Caco-2 (cell line): ENCODE results near the gene HSPG2. TPM values are rescaled to one million over a fixed set of nuclear protein-coding genes. Genes with fewer than 3 reads are reported as not detected.

ENCODE experiments used
- BruUV-seq: library from RNA; stranded (reverse); fragments of 400-500 nt; replicated peaks from 2 replicates; lab custom pipeline; 2021; lab: Mats Ljungman, UMichigan
- CTCF ChIA-PET: fragments of 300-600 bp; sonication (Branson Sonifier 250); formaldehyde crosslinking; loops from one replicate; lab custom pipeline; 2022; ENCODE audit warnings: antibody characterized with exemption; lab: Charles Lee
- POLR2A ChIA-PET: fragments of 300-600 bp; sonication (Branson Sonifier 250); formaldehyde crosslinking; loops from one replicate; lab custom pipeline; 2022; ENCODE audit warnings: antibody characterized with exemption; lab: Charles Lee
- DNase-seq, 2 experiments: peaks; one replicate each; pipeline versions ENCODE4 v3.0.0 to v3.0.0-alpha.2; 2020 to 2022
- H3K27me3 ChIP-seq: replicated peaks from 2 replicates; pipeline ENCODE4 v1.6.0; 2011; ENCODE audit warnings: low read length; ENCODE audit not compliant: control insufficient read depth, insufficient read depth
- H3K36me3 ChIP-seq: 2 replicates; pipeline ENCODE4 v1.5.1; 2011; ENCODE audit warnings: low read length; ENCODE audit not compliant: control insufficient read depth, insufficient read depth
- H3K4me1 ChIP-seq: fragments of 250-450 bp; sonication (Bioruptor Pico); 2 replicates; pipeline ENCODE4 v1.5.1; 2020; ENCODE audit warnings: mild to moderate bottlenecking
- H3K4me3 ChIP-seq: 2 replicates; pipeline ENCODE4 v1.5.1; 2011; ENCODE audit warnings: low read depth, mild to moderate bottlenecking, control low read depth, low read length
- H3K9me3 ChIP-seq: fragments of 250-450 bp; sonication (Bioruptor Pico); 2 replicates; pipeline ENCODE4 v1.5.1; 2020; ENCODE audit warnings: mild to moderate bottlenecking, moderate library complexity
- H3K27ac Mint-ChIP-seq: one replicate; pipeline ENCODE4 v1.8.0; 2022; ENCODE audit warnings: mixed read lengths; ENCODE audit not compliant: unreplicated experiment
- H3K27me3 Mint-ChIP-seq: one replicate; pipeline ENCODE4 v1.8.0; 2022; ENCODE audit warnings: mixed read lengths; ENCODE audit not compliant: insufficient read depth, unreplicated experiment
- H3K36me3 Mint-ChIP-seq: one replicate; pipeline ENCODE4 v1.8.0; 2022; ENCODE audit warnings: mild to moderate bottlenecking, mixed read lengths; ENCODE audit not compliant: insufficient read depth, unreplicated experiment
- H3K4me1 Mint-ChIP-seq: one replicate; pipeline ENCODE4 v1.8.0; 2022; ENCODE audit warnings: low read depth, mixed read lengths; ENCODE audit not compliant: unreplicated experiment
- H3K4me3 Mint-ChIP-seq: one replicate; pipeline ENCODE4 v1.8.0; 2022; ENCODE audit warnings: mild to moderate bottlenecking, moderate library complexity, mixed read lengths; ENCODE audit not compliant: unreplicated experiment
- H3K9me3 Mint-ChIP-seq: one replicate; pipeline ENCODE4 v1.8.0; 2022; ENCODE audit warnings: mixed read lengths; ENCODE audit not compliant: unreplicated experiment
- CTCF ChIP-seq, 2 experiments: fragments of 200-600 bp in 1 of 2; IDR thresholded peaks; 1 replicate in 1 of 2; 2 replicates in 1 of 2; pipeline versions ENCODE4 v1.5.1 to v1.8.0; 2011 to 2022; ENCODE audit warnings: antibody characterized with exemption in 1 of 2, control low read depth in 1 of 2, inconsistent platforms in 1 of 2, low read depth in 1 of 2, low read length in 1 of 2, mild to moderate bottlenecking in 1 of 2, moderate library complexity in 1 of 2; ENCODE audit not compliant: insufficient read depth in 1 of 2, severe bottlenecking in 1 of 2, unreplicated experiment in 1 of 2
- intact Hi-C: fragments of 100-400 bp; cut with micrococcal nuclease; formaldehyde crosslinking; loops from one replicate; pipeline ENCODE4 v1.10.0; 2022; ENCODE audit not compliant: unreplicated experiment
- total RNA-seq: library from RNA; stranded (reverse); gene quantifications from 2 replicates; pipeline ENCODE4 v1.2.3, GENCODE V29; 2022

HSPG2 gene
- total RNA-seq, 1 experiment from 2014 or later, result 237 TPM

GRCh38 chr1:21874328-21874727, 62.8 kb downstream of the HSPG2 start:
- H3K36me3 ChIP-seq, result peaks cover 2% of the 10 kb centered on the region; the same call in 1 of the 2 replicates
- Mint-ChIP-seq H3K9me3 (no peaks in the 10 kb centered on the region), H3K36me3 (peaks cover 71% of the 10 kb centered on the region), H3K27me3 (no peaks in the 10 kb centered on the region), H3K27ac (no peak overlapping the region), H3K4me1 (peaks cover 2% of the 10 kb centered on the region), H3K4me3 (no peak overlapping the region)
- no peaks in the 10 kb centered on the region for H3K27me3 ChIP-seq
- no peaks in the 10 kb centered on the region for H3K9me3 ChIP-seq
- no peaks in the 10 kb centered on the region for H3K4me1 ChIP-seq
- CTCF ChIA-PET, result no interaction called here
- DNase-seq, result no peak
- no peak overlapping the region for H3K4me3 ChIP-seq
- POLR2A ChIA-PET, result no interaction called here
- intact Hi-C loops, result no loop called here
- TF ChIP-seq CTCF (IDR thresholded peaks at IDR 0.05; ENCODE audit: insufficient read depth in 1 of 2, low read depth in 1 of 2, low read length in 1 of 2, severe bottlenecking in 1 of 2, unreplicated experiment in 1 of 2), result no peak
- no TSS peak for BruUV-seq

GRCh38 chr1:21873761-21874160, 63.3 kb downstream of the HSPG2 start:
- Mint-ChIP-seq H3K27me3 (no peaks in the 10 kb centered on the region), H3K4me1 (peaks cover 6% of the 10 kb centered on the region), H3K9me3 (no peaks in the 10 kb centered on the region), H3K4me3 (no peak overlapping the region), H3K27ac (no peak overlapping the region), H3K36me3 (peaks cover 73% of the 10 kb centered on the region)
- no peak for DNase-seq
- no peak overlapping the region for H3K4me3 ChIP-seq
- ChIA-PET CTCF (no interaction called here), POLR2A (no interaction called here)
- H3K27me3 ChIP-seq, result no peaks in the 10 kb centered on the region
- BruUV-seq, result no TSS peak
- no peaks in the 10 kb centered on the region for H3K4me1 ChIP-seq
- intact Hi-C loops, result no loop called here
- no peak for TF ChIP-seq CTCF (IDR thresholded peaks at IDR 0.05; ENCODE audit: insufficient read depth in 1 of 2, low read depth in 1 of 2, low read length in 1 of 2, severe bottlenecking in 1 of 2, unreplicated experiment in 1 of 2)
- no peaks in the 10 kb centered on the region for H3K9me3 ChIP-seq
- H3K36me3 ChIP-seq, result peaks cover 2% of the 10 kb centered on the region; the same call in 1 of the 2 replicates

GRCh38 chr1:21873174-21873573, 63.9 kb downstream of the HSPG2 start:
- H3K36me3 ChIP-seq, result peaks cover 2% of the 10 kb centered on the region; the same call in 1 of the 2 replicates
- Mint-ChIP-seq H3K36me3 (peaks cover 79% of the 10 kb centered on the region), H3K4me1 (peaks cover 6% of the 10 kb centered on the region), H3K27ac (no peak overlapping the region), H3K4me3 (no peak overlapping the region), H3K27me3 (no peaks in the 10 kb centered on the region), H3K9me3 (no peaks in the 10 kb centered on the region)
- no peak for TF ChIP-seq CTCF (IDR thresholded peaks at IDR 0.05; ENCODE audit: insufficient read depth in 1 of 2, low read depth in 1 of 2, low read length in 1 of 2, severe bottlenecking in 1 of 2, unreplicated experiment in 1 of 2)
- no TSS peak for BruUV-seq
- POLR2A ChIA-PET, result no interaction called here
- no peak overlapping the region for H3K4me3 ChIP-seq
- no peaks in the 10 kb centered on the region for H3K27me3 ChIP-seq
- DNase-seq, result no peak
- intact Hi-C loops, result no loop called here
- CTCF ChIA-PET, result no interaction called here
- no peaks in the 10 kb centered on the region for H3K4me1 ChIP-seq
- H3K9me3 ChIP-seq, result no peaks in the 10 kb centered on the region
